DMS 273 (cell line): Measurements from ENCODE around the gene SLC6A12.
"Not testable (repeated sequence)": the region's sequence is repeated elsewhere in the genome, so short reads cannot be mapped to it uniquely, and the experiment has no call there.

ENCODE experiments used
- DNase-seq: peaks from one replicate; lab custom pipeline; 2025; ENCODE audit not compliant: unreplicated experiment; lab: John Stamatoyannopoulos, UW

Gene SLC6A12

GRCh38 chr12:218221-218620 lies 4.3 kb upstream of the SLC6A12 start:
- no peak for DNase-seq

- not testable (repeated sequence) for DNase-seq
Observed at GRCh38 chr12:217029-217428, 3.1 kb upstream of the SLC6A12 start.

- DNase-seq: no peak
Observed at GRCh38 chr12:215116-215515, 1.2 kb upstream of the SLC6A12 start.

GRCh38 chr12:213527-213932 lies 427 bp downstream of the SLC6A12 start:
- no peak for DNase-seq

- peak; percentile 62 for DNase-seq
Observed at GRCh38 chr12:212715-213526, 1.0 kb downstream of the SLC6A12 start.

GRCh38 chr12:212415-212714 lies 1.6 kb downstream of the SLC6A12 start:
- DNase-seq: no peak

GRCh38 chr12:211639-212414 lies 2.1 kb downstream of the SLC6A12 start:
- no peak for DNase-seq

GRCh38 chr12:211142-211465 lies 2.9 kb downstream of the SLC6A12 start:
- DNase-seq: no peak

GRCh38 chr12:210277-211141 lies 3.4 kb downstream of the SLC6A12 start:
- no peak for DNase-seq

- no peak for DNase-seq
Observed at GRCh38 chr12:209851-210250, 4.1 kb downstream of the SLC6A12 start.

- no peak for DNase-seq
Observed at GRCh38 chr12:209246-209645, 4.7 kb downstream of the SLC6A12 start.

- DNase-seq: no peak
Observed at GRCh38 chr12:208813-209212, 5.1 kb downstream of the SLC6A12 start.

GRCh38 chr12:207804-208203 lies 6.2 kb downstream of the SLC6A12 start:
- no peak for DNase-seq

GRCh38 chr12:206746-207440 lies 7.1 kb downstream of the SLC6A12 start:
- no peak for DNase-seq

- DNase-seq: no peak
Observed at GRCh38 chr12:205026-205425, 8.9 kb downstream of the SLC6A12 start.

GRCh38 chr12:204261-204678 lies 9.7 kb downstream of the SLC6A12 start:
- no peak for DNase-seq

- peak; percentile 61 for DNase-seq
Observed at GRCh38 chr12:203462-204260, 10.3 kb downstream of the SLC6A12 start.

GRCh38 chr12:203074-203461 lies 10.9 kb downstream of the SLC6A12 start:
- DNase-seq: no peak

GRCh38 chr12:202081-202731 lies 11.8 kb downstream of the SLC6A12 start:
- no peak for DNase-seq

- DNase-seq: no peak
Observed at GRCh38 chr12:201361-201760, 12.6 kb downstream of the SLC6A12 start.
